GM18870 (cell line): ENCODE measurements around the gene CCDC28B.
"Not testable (repeated sequence)": the region's sequence is repeated elsewhere in the genome, so short reads cannot be mapped to it uniquely, and the experiment has no call there.

Experiments
- ATAC-seq: cut with Tn5 transposase; IDR thresholded peaks from one replicate; pipeline ENCODE4 v1.9.1; 2021; ENCODE audit warnings: moderate library complexity; ENCODE audit not compliant: unreplicated experiment

CCDC28B gene

GRCh38 chr1:32200226-32201010, at the start of gene CCDC28B:
TSS of gene CCDC28B (plus strand) at chr1:32200595. CDS start at chr1:32201936, 1,341 bp downstream.
- no peak for ATAC-seq

- no peak for ATAC-seq
Measured at GRCh38 chr1:32150847-32151246, 49.5 kb upstream of the CCDC28B start.

- ATAC-seq, result no peak
Measured at GRCh38 chr1:32151319-32151787, 49.0 kb upstream of the CCDC28B start.

- ATAC-seq, result no peak
Measured at GRCh38 chr1:32159189-32159588, 41.2 kb upstream of the CCDC28B start.

GRCh38 chr1:32163405-32163804, 37.0 kb upstream of the CCDC28B start:
- no peak for ATAC-seq

- not testable (repeated sequence) for ATAC-seq
Measured at GRCh38 chr1:32165633-32166032, 34.8 kb upstream of the CCDC28B start.

GRCh38 chr1:32170991-32171390, 29.4 kb upstream of the CCDC28B start:
- ATAC-seq, result no peak

- no peak for ATAC-seq
Measured at GRCh38 chr1:32172621-32173245, 27.7 kb upstream of the CCDC28B start.

- ATAC-seq, result no peak
Measured at GRCh38 chr1:32178380-32179192, 21.8 kb upstream of the CCDC28B start.

GRCh38 chr1:32179193-32179442, 21.3 kb upstream of the CCDC28B start:
- ATAC-seq, result no peak

GRCh38 chr1:32179443-32180185, 20.8 kb upstream of the CCDC28B start, which contains the start of gene TXLNA:
TSS of gene TXLNA (plus strand) at chr1:32179675. CDS start at chr1:32180346, 671 bp downstream.
- peak; percentile 61 for ATAC-seq

- ATAC-seq, result no peak
Measured at GRCh38 chr1:32180186-32181060, 20.0 kb upstream of the CCDC28B start.

- ATAC-seq, result no peak
Measured at GRCh38 chr1:32181065-32181464, 19.3 kb upstream of the CCDC28B start.

GRCh38 chr1:32181563-32181962, 18.8 kb upstream of the CCDC28B start:
- no peak for ATAC-seq

GRCh38 chr1:32182060-32182459, 18.3 kb upstream of the CCDC28B start:
- ATAC-seq, result no peak

GRCh38 chr1:32184650-32185049, 15.7 kb upstream of the CCDC28B start:
- ATAC-seq, result no peak

- ATAC-seq, result no peak
Measured at GRCh38 chr1:32186077-32186476, 14.3 kb upstream of the CCDC28B start.

GRCh38 chr1:32186491-32186890, 13.9 kb upstream of the CCDC28B start:
- ATAC-seq, result no peak

GRCh38 chr1:32187850-32188249, 12.5 kb upstream of the CCDC28B start:
- no peak for ATAC-seq
